Hippocampal formation (tissue), 2 donors: Measurements from ENCODE around the gene CSRNP3.
"Not testable (repeated sequence)": the region's sequence is repeated elsewhere in the genome, so short reads cannot be mapped to it uniquely, and the experiment has no call there.

Source experiments
- DNase-seq, 2 donors: peaks; one replicate each; lab custom pipeline; 2025; lab: John Stamatoyannopoulos, UW

CSRNP3 gene

DNA sequence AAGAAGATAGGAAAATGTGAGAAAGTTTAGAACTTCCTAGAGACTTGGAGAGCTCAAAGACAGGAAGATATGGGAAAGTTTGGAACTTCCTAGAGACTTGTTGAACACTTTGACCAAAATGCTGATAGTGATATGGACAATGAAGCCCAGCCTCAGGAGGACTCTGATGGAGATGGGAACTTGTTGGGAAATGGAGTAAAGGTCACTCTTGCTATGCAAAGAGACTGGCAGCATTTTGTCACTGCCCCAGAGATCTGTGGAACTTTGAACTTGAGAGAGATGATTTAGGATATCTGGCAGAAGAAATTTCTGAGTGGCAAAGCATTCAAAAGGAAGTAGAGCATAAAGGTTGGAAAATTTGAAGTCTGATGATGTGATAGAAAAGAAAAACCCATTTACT, 121.5 kb downstream of the CSRNP3 start:
- not testable (repeated sequence) for DNase-seq

DNA sequence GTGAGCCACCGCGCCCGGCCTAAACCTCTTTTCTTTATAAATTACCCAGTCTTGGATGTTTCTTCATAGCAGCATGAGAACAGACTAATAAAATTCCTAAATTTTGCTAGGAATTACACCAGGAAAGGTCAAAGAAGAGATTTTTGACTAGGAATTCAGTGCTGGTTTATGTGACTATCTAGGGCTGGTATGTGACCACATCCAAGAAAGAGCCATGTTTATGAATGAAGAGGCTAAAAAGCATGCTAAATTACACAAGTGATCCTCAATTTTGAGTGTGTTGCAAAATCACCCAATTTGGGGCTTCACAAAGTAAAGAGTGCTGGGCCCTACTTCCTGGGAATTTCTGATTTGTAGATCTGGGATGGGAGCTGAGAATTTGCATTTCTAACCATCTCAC, 123.6 kb downstream of the CSRNP3 start:
- no peak for DNase-seq

DNA sequence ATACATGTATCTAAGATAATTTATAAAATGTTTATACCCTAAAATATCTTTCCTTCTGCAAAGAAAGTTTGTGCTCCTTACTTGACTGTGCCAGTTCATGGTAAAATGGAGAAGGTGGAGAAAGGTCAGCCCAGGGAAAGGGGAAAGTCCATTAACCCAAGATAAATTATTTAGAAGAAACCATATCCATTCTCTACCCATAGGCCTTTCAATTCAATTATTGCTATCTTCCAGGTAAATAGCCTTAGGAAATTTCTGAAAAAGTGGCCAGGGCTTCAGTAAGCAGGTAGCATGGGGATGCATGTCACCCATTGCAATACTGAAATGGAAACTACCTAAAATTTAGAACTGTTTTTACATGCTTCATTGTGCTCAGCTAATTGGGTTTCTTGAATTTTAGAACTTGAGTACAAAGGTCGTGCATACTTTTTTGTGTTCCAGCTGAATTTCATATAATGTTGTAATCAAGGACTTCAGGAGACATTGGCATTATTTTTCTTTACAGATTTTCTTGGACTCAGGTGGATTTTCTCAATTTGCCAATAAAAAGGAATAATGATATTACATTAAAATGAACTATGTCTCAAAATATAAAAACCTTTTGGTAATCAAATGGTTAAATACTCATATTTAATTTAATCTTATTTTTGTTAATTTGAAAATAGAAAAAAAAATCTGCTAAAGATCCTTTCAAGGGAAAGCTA, 124.9 kb downstream of the CSRNP3 start:
- no peak for DNase-seq

DNA sequence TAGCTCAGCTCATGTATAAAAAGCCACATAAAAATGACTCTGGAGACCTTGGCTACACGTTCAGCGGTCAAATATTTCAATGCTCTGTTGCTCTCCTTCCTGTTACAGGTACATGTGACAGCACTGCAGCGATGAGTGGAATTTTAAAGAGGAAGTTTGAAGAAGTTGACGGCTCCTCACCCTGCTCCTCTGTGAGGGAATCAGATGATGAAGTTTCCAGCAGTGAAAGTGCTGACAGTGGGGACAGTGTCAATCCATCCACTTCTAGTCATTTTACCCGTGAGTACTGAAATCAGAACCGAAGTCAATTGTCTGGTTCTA, 125.4 kb downstream of the CSRNP3 start:
- no peak for DNase-seq

DNA sequence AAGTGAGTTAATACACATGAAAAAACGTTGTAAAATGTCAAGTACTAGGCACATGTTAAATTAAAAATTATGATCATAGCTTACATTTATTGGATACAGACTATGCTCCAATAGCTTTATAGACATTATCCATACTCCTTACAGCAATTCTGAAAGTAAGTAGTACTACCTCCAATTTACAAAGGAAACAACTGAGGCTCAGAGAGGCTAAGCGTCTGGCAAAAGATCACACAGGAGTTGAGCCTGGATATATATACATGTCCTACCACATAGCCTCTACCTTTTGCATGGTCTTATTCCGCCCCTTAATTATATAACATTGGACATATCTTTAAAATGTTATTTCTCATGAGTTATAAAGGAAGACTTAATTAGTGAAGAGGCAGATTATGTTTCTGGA, 127.3 kb downstream of the CSRNP3 start:
- DNase-seq = no peak

DNA sequence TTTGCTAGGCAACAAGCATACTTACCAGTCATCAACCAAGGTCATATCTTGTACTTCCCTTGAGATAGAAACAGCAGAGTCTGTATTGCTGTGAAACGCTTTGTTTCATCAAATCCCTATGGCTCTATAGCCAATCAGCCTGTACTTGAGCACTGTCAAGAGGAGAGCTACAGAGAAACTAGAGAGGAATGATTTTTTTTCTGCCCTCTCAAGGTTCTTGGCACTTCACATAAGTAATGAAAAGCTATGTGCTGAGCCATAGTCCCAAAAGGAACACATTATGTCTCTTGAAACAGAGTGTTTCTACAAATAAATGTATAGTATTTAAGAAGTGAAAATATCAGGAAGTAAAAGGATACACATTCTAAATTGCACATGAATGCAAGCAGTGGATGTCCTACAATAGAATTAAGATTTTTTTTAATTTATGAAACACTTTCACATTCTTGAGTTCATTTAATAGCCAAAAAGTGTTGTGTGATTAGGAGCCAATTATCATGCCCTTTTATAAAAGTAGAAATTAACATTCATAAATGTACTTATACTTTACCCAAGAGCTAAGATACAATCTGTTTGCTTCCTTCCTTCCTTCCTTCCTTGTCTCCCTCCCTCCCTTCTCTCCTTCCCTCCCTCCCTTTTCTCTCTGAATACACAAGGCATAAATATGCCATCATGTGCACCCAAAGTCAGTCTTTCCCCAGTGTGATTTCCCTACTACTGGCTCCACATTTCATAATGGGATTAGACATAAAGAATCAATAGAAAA, 131.8 kb downstream of the CSRNP3 start:
- no peak for DNase-seq

DNA sequence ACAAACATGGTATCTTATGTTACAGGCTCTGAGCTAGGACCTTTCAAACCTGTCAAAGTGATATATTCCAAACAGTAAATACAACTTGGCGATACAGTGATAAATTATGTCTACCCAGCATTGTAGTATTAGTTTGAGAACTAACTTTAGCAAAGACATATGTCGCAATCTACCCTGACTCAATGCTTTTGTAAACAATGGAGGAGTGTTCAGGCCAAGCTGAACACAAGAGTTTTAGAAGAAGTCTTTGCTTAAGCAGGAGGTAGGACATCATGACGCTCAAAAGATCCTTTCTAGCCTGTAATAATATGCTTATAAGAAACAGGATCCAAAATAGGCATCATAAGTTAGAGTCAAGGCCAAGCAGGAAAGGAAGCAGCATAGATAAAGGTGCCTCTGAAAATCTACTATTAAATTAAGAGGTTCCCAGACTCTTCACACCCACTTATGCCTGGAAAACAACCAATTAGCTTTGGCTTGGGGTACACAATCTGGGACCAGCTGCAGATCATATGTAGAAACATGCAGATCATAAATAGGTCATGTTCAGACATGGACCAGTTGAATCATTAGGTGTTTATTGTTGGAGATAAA, 132.5 kb downstream of the CSRNP3 start:
- no peak for DNase-seq

DNA sequence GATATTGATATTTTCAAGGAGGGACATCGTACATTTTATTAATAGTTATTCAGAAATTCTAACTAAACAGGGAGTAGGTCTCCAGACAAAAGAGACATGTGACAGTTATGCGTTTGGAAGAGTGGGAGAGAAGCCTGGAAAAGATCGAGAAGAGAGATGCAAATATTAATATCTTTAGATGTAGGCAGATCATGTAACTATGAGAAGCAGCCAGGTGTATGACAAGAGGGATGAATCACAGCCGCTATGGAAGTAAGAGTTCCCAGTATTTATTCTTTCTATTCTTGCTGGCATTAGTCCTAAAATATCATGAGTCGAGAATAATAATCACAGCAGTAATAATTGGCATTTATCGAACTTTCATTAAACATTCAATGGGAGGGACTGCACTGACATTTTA, 140.2 kb downstream of the CSRNP3 start:
- DNase-seq = no peak

DNA sequence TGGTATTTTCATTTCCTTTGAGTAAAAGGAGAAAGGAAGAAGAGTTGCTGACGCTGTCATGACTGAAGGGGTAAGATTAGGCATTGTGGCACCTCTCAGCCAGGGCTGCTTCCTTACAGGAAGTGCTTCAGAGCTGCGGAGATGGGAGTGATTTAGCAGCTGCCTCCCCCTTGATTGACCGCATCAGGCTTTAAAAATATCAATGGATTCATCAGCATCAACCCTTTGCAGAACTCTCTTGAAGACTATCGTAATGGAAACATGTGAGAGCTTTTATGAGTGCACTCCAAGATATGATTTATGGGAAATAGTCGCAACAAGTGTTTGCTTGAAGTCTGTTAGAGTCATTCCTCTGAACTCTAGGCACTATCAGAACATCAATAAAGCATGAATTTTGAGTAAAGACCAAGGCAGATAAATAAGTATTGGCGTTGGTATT, 141.1 kb downstream of the CSRNP3 start:
- no peak for DNase-seq

DNA sequence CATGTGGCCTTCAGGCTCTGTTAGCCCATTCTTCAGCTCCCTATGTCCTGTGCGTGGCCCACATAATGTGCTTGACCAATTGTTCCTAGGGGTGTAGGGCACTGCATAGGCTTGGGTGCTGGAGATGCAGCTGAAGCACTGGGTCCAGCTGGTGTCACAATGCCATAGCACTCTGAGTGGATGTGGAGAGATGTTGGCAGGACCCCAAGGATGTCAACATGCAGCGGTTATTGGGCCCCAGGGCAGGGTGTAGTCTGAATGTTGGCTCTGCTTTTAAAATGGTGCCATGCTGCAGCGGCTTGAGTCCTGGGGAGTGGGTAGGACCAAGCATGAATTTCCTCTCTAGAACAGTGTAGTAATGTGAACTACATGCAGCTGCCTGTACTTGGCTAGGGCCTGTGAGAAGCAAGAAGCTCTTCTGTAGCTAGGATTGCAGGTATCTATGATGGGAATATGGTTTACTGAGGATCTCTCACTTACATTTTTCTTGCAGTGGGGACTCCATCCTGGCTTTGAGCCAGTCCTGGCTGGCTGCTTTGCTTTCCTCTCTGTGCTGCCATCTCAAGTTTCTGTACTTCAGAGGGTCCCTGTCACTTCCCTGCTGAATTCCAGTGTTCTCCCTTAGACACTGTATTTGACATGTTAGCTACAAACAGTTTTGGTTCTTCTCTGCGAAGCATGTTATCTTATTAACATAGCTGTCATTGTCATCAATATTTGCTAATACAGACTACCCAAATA, 148.4 kb downstream of the CSRNP3 start:
- no peak for DNase-seq

DNA sequence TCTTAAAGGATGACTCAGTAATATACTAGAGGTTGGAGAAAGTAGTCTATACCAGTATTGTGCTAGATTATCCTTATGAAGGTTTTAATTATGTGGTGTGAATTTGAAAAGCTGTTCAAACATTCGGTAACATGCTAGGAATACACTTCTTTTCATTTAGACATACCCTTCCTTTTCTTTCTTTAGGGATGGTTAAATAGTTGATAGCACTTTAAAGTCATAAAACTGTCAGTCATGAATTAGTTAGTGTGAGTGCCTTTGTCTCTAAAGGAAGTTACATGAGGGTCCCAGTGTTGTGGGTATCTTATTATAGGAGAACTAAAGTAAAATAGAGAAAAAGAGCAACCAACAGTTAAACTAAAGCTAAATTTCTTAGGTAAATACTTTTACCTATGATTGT, 149.3 kb downstream of the CSRNP3 start:
- DNase-seq = no peak

DNA sequence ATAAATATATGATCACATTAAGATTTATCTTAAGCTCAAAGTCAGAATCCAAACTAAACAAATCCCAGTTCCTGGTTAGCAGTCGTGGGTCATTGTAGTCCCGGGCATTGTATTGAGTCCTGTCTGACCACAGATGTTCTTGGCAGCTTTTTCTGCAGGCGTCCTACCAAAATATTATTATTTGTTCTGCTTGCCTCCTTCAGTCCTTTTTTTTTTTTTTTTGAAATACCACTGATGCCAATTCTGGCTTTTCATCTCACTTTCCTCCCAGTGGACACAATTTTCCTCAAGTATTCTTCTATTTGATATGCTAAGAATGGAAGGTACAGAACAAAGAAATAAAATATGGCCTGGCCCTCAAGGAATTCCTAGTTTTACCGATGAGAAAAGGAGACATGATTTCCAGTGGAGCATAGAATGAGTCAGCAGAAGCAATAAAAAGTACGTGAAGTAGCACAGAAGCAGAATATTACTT, 151.6 kb downstream of the CSRNP3 start:
- DNase-seq = no peak

DNA sequence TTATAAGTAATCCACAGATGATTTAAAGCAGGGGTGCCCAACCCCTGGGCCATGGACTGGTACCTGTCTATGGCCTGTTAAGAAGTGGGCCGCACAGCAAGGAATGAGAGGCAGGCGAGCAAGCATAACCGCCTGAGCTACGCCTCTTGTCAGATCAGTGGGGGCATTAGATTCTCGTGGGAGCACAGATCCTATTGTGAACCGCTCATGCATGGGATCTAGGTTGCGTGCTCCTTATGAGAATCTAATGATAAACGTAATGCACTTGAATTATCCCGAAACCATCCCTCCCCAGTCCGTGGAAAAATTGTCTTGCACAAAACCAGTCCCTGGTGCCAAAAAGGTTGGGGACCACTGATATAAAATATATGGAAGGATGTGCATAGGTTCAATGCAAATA, 153.7 kb downstream of the CSRNP3 start:
- no peak for DNase-seq

DNA sequence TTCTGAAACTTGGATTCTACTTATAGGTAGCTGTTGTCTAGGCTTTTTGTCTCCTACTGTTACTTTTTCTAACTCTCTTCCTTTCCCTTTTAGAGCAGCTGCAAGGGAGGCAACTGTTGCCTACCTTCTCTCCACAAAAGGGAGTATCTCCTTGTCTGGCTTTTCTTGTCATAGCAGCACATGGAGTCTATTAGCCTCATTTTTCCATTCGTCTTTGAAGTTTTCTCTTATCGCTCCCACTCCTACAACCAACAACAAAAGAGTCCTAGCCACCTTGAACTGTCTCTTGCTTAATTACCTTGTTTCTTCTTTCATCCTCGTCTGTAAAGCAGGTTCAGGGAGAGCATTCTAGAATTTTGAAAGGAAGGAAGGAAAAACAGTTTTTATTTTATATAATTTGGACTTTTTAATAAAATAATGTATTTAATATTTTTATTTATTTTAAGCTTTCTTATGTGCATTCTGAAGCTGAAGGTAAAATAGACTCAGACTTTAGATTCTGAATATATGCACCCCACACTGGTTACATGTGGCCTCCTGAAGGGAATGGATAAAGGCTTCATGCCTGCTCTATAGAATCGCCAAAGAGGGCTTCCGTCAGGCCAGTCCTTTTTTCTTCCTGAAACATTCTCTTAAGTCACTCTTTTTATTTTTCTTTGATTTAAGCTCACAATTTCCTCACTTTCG, 154.4 kb downstream of the CSRNP3 start:
- DNase-seq = no peak

DNA sequence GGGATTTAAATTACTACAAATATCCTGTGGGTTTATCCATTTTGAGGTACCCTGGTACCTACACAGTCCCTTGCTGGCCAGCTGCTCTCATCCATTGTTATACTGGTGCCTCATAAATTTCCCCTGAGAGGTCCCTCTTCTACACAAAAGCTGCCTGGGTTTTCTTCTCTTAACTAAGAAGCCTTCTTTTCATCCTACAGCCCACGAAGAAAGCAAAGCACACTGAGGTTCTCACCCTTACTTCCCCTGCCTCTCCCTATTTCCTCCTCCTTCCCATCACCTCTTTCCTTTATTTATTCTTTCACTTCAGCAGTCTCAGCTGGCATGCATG, 154.9 kb downstream of the CSRNP3 start:
- no peak for DNase-seq

DNA sequence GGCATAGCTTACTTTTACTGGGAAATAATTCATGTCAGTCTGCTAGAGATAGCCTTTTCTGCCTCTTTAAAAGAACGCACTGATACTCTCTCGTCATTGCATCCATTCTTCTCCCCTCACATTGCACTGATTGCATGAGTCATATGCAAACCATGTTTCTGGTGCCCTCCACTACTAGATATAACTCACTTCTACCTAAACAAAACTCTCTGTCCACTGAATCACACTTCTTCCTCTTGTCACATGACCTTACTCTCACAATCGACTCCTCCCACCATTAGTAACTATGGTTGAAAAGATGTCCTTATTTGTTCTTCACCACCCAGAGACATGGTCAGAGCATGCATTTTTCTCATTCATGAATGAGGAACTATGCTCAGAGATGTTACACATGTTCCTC, 158.0 kb downstream of the CSRNP3 start:
- no peak for DNase-seq

DNA sequence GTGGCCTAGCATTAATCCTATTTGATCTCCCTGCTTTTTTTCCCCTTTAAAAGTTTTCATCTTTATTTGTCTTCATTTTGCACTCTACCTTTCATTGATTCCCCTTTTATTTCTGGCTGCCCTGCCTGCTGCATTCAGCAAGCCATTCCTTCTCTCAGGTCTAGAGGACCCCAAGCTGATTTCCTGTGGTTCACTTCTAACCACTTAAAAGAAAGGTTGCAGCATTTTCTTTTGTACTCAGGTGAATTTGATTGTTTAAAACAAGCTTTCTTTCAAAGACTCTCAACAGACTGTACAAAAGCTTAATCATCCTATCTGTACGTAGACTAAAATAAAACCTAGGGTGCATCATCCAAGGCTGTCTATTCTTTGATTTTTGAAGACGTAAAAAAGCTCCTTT, 160.3 kb downstream of the CSRNP3 start:
- no peak for DNase-seq

DNA sequence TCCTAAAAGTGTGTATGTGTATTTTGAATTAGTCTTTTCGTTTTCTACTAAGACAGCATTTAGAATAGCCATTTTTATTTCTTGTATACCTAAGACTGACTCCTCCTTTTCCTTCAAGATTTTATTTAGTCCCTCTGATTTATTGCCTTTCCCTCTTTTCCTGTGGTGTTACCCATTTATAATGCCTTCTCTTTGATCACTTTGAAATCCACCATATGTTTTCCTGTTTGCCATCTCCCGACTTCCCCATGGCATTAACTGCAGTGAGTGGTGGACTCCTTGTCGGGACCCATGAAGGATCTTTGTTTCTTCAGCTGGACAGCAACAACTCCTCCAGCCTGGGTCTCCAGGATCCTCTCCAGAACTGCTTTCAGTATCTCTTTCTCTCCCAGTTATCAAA, 160.7 kb downstream of the CSRNP3 start:
- DNase-seq = no peak

DNA sequence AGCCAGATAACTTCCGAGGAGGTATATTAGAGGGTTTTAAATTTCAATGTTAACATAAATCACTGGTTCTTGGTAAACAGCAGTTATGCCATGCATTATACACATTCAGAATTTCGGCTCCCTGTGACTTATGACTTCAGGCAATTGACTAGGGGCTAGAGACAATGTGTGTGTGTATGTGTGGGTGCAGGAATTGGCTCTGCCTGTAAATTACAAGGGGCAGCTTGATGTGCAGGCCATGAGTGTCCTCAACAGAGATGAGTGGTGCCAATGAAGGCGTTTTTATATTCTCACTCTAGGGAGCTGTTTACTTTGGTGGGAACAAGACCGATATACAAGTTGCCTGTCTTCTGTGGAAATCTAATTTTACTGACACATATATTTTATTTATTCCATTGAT, 161.6 kb downstream of the CSRNP3 start:
- no peak for DNase-seq

DNA sequence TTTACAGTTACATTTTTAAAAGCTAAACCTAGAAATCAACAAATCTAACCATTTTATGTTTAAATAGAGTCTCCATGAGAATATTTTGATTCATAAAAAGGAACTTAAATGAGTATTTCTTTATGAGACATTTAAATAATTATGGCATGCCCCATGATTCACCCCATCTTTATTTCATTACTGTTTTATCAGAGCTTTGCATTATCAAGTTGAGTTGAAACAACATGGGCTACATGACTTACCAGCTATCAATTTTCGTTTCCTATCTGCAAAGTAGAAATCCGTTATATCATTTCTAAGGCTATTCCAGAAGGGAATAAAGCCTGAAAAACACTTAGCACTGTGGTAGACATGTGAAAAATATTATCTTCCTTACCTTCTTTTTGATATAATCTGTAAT, 163.1 kb downstream of the CSRNP3 start:
- DNase-seq = no peak

DNA sequence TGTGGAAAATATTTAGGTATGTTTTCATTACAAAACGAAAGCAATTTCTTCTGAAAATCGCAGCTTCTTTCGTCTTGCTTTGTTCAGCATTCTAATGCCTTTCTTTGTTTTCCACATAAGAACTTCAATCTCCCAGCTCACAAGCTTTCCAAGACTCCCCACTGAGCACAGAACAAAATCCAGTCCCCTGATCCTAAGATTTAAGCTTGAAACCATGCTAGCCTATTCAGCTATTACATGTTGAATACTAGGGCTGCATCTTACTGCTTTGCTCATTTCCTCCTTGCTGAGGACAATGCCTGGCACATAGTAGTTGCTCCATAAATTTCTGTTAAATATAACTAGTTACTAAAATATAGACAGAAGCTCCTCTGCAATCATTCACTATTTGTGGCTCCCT, 163.9 kb downstream of the CSRNP3 start:
- DNase-seq = no peak

DNA sequence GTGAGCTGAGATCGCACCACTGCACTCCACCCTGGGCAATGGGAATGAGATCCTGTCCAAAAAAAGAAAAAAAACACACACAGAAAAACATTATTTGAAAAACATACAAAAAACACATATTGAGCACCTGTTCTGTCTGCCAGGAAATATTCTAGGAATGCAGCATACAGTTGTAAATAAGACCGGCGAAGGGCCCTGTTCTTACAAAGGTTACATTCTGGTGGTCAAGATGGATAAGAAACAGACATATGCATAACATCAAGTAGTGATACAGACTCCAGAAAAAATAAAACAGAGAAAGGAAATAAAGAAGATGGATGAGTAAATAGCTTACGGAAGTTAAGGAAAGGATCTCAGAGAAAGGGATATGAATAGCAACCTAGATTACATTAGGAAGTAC, 164.8 kb downstream of the CSRNP3 start:
- no peak for DNase-seq
